ENCODE results near the gene GET4.

GRCh38 chr7:910441-910861 lies 34.1 kb downstream of the GET4 start:
- TF ChIP-seq, protein P1, sequence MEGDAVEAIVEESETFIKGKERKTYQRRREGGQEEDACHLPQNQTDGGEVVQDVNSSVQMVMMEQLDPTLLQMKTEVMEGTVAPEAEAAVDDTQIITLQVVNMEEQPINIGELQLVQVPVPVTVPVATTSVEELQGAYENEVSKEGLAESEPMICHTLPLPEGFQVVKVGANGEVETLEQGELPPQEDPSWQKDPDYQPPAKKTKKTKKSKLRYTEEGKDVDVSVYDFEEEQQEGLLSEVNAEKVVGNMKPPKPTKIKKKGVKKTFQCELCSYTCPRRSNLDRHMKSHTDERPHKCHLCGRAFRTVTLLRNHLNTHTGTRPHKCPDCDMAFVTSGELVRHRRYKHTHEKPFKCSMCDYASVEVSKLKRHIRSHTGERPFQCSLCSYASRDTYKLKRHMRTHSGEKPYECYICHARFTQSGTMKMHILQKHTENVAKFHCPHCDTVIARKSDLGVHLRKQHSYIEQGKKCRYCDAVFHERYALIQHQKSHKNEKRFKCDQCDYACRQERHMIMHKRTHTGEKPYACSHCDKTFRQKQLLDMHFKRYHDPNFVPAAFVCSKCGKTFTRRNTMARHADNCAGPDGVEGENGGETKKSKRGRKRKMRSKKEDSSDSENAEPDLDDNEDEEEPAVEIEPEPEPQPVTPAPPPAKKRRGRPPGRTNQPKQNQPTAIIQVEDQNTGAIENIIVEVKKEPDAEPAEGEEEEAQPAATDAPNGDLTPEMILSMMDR (IDR thresholded peaks at IDR 0.05; ENCODE audit: low read depth, low read length, missing input control): no peak
- TF ChIP-seq, protein P2, sequence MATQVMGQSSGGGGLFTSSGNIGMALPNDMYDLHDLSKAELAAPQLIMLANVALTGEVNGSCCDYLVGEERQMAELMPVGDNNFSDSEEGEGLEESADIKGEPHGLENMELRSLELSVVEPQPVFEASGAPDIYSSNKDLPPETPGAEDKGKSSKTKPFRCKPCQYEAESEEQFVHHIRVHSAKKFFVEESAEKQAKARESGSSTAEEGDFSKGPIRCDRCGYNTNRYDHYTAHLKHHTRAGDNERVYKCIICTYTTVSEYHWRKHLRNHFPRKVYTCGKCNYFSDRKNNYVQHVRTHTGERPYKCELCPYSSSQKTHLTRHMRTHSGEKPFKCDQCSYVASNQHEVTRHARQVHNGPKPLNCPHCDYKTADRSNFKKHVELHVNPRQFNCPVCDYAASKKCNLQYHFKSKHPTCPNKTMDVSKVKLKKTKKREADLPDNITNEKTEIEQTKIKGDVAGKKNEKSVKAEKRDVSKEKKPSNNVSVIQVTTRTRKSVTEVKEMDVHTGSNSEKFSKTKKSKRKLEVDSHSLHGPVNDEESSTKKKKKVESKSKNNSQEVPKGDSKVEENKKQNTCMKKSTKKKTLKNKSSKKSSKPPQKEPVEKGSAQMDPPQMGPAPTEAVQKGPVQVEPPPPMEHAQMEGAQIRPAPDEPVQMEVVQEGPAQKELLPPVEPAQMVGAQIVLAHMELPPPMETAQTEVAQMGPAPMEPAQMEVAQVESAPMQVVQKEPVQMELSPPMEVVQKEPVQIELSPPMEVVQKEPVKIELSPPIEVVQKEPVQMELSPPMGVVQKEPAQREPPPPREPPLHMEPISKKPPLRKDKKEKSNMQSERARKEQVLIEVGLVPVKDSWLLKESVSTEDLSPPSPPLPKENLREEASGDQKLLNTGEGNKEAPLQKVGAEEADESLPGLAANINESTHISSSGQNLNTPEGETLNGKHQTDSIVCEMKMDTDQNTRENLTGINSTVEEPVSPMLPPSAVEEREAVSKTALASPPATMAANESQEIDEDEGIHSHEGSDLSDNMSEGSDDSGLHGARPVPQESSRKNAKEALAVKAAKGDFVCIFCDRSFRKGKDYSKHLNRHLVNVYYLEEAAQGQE (IDR thresholded peaks at IDR 0.05): no peak
- TF ChIP-seq NR2F2 (IDR thresholded peaks at IDR 0.05) (no peak), YY1 (IDR thresholded peaks at IDR 0.05) (no peak), SP1 (IDR thresholded peaks at IDR 0.05) (no peak)
